ENCODE measurements around the gene MYH16. TPM values are rescaled to one million over a fixed set of nuclear protein-coding genes. Genes with fewer than 3 reads are reported as not detected.

MYH16 gene
- total RNA-seq, 1 experiment from 2014 or later = 2.8 TPM

DNA sequence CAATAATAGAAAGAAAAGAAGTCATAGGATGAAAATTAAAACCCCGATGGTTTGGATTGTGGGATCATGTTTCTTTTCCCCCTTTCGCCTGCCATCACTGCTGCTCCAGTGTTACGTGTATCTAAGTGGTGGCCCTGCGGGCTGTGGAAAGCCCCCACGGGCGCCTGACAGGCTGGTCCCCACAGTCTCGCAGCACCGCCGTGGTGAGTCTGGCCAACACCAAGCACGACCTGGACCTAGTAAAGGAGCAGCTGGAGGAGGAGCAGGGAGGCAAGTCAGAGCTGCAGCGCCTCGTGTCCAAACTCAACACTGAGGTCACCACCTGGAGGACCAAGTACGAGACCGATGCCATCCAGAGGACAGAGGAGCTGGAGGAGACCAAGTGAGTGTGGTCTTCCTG, 19.5 kb downstream of the MYH16 start:
- no TSS peak for BruUV-seq (replicated peaks)
- Histone ChIP-seq H3K4me2 (ENCODE audit: low read length) (no peak overlapping the region), H3K27me3 (ENCODE audit: low read length) (no peaks in the 10 kb centered on the region), H2AFZ (ENCODE audit: low read length) (no peak overlapping the region), H3K27ac (ENCODE audit: low read length) (no peak overlapping the region), H3K9me3 (ENCODE audit: low read length) (no peaks in the 10 kb centered on the region), H3K9me2 (replicated peaks; ENCODE audit: low read length) (no peaks in the 10 kb centered on the region), H3K4me1 (ENCODE audit: insufficient read depth, low read length) (no peaks in the 10 kb centered on the region), H3K36me3 (ENCODE audit: low read depth, low read length) (no peaks in the 10 kb centered on the region), H3K79me2 (ENCODE audit: low read length) (no peaks in the 10 kb centered on the region), H3K4me3 (ENCODE audit: low read length) (no peak overlapping the region), H3F3A (ENCODE audit: low read length, unreplicated experiment) (no peaks in the 10 kb centered on the region), H3K9ac (ENCODE audit: low read length) (no peak overlapping the region), H4K20me1 (ENCODE audit: low read length) (no peaks in the 10 kb centered on the region)
- TF ChIP-seq, protein P1, sequence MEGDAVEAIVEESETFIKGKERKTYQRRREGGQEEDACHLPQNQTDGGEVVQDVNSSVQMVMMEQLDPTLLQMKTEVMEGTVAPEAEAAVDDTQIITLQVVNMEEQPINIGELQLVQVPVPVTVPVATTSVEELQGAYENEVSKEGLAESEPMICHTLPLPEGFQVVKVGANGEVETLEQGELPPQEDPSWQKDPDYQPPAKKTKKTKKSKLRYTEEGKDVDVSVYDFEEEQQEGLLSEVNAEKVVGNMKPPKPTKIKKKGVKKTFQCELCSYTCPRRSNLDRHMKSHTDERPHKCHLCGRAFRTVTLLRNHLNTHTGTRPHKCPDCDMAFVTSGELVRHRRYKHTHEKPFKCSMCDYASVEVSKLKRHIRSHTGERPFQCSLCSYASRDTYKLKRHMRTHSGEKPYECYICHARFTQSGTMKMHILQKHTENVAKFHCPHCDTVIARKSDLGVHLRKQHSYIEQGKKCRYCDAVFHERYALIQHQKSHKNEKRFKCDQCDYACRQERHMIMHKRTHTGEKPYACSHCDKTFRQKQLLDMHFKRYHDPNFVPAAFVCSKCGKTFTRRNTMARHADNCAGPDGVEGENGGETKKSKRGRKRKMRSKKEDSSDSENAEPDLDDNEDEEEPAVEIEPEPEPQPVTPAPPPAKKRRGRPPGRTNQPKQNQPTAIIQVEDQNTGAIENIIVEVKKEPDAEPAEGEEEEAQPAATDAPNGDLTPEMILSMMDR (conservative IDR thresholded peaks at IDR 0.05; ENCODE audit: low read depth, low read length) = no peak
- TF ChIP-seq EZH2 (IDR thresholded peaks at IDR 0.05; ENCODE audit: low read length, unreplicated experiment) = no peak
- no peak for TF ChIP-seq EZH2phosphoT487 (IDR thresholded peaks at IDR 0.05; ENCODE audit: borderline replicate concordance, low read length)
- ATAC-seq (no peak), DNase-seq (no peak)
- ChIA-PET CTCF (interaction anchor here (0.5 kb wide), 1 partner anchor 116 kb away, joined by 3 read pairs; no protein-coding TSS in a partner anchor), POLR2A (ENCODE audit: unreplicated experiment) (no interaction called here)
- intact Hi-C loops (cut with micrococcal nuclease) = no loop called here

DNA sequence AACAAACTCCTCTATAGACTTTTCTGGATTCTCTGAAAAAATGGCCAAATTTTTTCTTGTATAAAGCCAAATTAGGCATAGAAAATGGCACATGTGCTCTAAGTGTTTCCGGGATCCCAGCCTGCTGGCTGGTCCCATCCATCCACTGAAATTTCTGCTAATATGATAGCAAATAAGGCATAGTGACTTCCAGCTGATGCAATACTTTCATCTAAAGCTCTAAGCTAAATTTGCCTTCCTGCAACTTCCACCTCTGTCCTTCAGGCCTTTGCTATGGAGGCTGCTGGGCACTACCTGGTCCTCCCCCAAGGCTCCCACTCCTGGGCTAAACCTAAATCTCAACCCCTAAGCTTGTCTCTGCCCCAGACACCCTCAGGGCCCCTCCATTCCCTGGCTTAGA, 20.5 kb downstream of the MYH16 start:
- no TSS peak for BruUV-seq (replicated peaks)
- no peak overlapping the region for H3K4me2 ChIP-seq (ENCODE audit: low read length)
- no peaks in the 10 kb centered on the region for H3K36me3 ChIP-seq (ENCODE audit: low read depth, low read length)
- no peak for TF ChIP-seq EZH2phosphoT487 (IDR thresholded peaks at IDR 0.05; ENCODE audit: borderline replicate concordance, low read length)
- TF ChIP-seq, protein P1 (conservative IDR thresholded peaks at IDR 0.05; ENCODE audit: low read depth, low read length) = no peak
- no peak for TF ChIP-seq EZH2 (IDR thresholded peaks at IDR 0.05; ENCODE audit: low read length, unreplicated experiment)
- H3K79me2 ChIP-seq (ENCODE audit: low read length) = no peaks in the 10 kb centered on the region
- H3K9me3 ChIP-seq (ENCODE audit: low read length) = no peaks in the 10 kb centered on the region
- no peaks in the 10 kb centered on the region for H4K20me1 ChIP-seq (ENCODE audit: low read length)
- POLR2A ChIA-PET (ENCODE audit: unreplicated experiment) = no interaction called here
- H3F3A ChIP-seq (ENCODE audit: low read length, unreplicated experiment) = no peaks in the 10 kb centered on the region
- no peak overlapping the region for H3K4me3 ChIP-seq (ENCODE audit: low read length)
- no peak overlapping the region for H3K9ac ChIP-seq (ENCODE audit: low read length)
- no peaks in the 10 kb centered on the region for H3K9me2 ChIP-seq (replicated peaks; ENCODE audit: low read length)
- no peak for ATAC-seq
- no peak for DNase-seq
- H3K27me3 ChIP-seq (ENCODE audit: low read length) = no peaks in the 10 kb centered on the region
- intact Hi-C loops (cut with micrococcal nuclease) = no loop called here
- H3K27ac ChIP-seq (ENCODE audit: low read length) = no peak overlapping the region
- no peaks in the 10 kb centered on the region for H3K4me1 ChIP-seq (ENCODE audit: insufficient read depth, low read length)
- no peak overlapping the region for H2AFZ ChIP-seq (ENCODE audit: low read length)
- CTCF ChIA-PET = no interaction called here

DNA sequence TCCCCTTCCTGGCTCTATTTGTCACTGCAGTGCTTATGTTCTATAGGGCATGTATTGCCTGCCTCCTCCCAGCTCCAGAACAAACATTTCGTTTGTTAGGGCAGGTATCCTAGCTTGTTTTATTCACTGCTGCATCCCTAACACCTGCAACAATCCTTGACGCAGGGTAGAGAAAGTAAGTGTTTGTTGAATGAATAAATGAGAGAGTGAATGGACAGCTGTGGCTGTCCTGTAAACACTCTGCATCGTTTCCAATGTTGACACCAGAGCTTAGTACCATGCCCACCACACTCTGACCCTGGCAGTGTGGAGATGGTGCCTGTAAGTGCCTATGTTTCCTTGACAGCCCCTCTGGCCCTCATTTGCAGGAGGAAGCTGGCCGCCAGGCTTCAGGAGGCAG, 21.0 kb downstream of the MYH16 start:
- Histone ChIP-seq H4K20me1 (ENCODE audit: low read length) (no peaks in the 10 kb centered on the region), H3K4me2 (ENCODE audit: low read length) (no peak overlapping the region), H3K9me3 (ENCODE audit: low read length) (no peaks in the 10 kb centered on the region), H3K4me1 (ENCODE audit: insufficient read depth, low read length) (no peaks in the 10 kb centered on the region), H3K9me2 (replicated peaks; ENCODE audit: low read length) (no peaks in the 10 kb centered on the region), H3K4me3 (ENCODE audit: low read length) (no peak overlapping the region), H3K79me2 (ENCODE audit: low read length) (no peaks in the 10 kb centered on the region), H3K27me3 (ENCODE audit: low read length) (no peaks in the 10 kb centered on the region), H3F3A (ENCODE audit: low read length, unreplicated experiment) (no peaks in the 10 kb centered on the region), H3K27ac (ENCODE audit: low read length) (no peak overlapping the region), H3K9ac (ENCODE audit: low read length) (no peak overlapping the region), H3K36me3 (ENCODE audit: low read depth, low read length) (no peaks in the 10 kb centered on the region), H2AFZ (ENCODE audit: low read length) (no peak overlapping the region)
- DNase-seq (no peak), ATAC-seq (no peak)
- intact Hi-C loops (cut with micrococcal nuclease) = no loop called here
- CTCF ChIA-PET = no interaction called here
- BruUV-seq (replicated peaks) = no TSS peak
- POLR2A ChIA-PET (ENCODE audit: unreplicated experiment) = no interaction called here
- TF ChIP-seq, protein P1 (conservative IDR thresholded peaks at IDR 0.05; ENCODE audit: low read depth, low read length) = no peak
- TF ChIP-seq EZH2 (IDR thresholded peaks at IDR 0.05; ENCODE audit: low read length, unreplicated experiment) = no peak
